Measurements from ENCODE around the gene SLC43A1.

DNA sequence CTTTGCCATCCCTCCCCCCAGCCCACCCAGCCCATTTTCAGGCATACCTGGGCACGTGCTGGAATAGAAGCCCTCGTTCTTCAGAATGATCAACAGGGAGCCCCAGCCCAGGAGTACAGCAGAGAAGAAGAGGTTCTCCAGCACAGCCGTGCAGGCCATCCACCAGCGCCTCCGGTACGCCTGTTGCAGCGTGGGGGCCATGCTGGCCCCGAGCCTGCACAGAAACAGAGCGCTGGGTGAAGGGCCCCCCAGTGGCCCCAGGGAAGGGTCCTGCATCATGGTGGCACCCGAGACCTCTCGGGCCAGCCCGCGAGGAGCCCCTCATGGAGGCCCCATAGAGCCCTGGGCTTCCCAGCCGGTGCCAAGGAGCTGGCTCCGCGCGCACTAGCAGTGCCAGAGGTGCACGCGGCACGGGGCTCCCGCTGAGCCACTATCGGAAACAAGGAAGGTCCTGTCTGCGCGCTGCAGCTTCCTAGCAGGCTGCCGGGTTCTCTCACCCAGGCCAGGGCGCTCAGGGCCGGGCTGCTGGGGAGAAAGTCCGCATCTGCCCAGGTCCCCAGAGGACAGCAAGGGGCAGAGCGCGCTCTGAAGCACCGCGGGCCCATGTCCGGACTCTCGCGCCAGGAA, 1.5 kb downstream of the SLC43A1 start:
- TF ChIP-seq, protein P1, sequence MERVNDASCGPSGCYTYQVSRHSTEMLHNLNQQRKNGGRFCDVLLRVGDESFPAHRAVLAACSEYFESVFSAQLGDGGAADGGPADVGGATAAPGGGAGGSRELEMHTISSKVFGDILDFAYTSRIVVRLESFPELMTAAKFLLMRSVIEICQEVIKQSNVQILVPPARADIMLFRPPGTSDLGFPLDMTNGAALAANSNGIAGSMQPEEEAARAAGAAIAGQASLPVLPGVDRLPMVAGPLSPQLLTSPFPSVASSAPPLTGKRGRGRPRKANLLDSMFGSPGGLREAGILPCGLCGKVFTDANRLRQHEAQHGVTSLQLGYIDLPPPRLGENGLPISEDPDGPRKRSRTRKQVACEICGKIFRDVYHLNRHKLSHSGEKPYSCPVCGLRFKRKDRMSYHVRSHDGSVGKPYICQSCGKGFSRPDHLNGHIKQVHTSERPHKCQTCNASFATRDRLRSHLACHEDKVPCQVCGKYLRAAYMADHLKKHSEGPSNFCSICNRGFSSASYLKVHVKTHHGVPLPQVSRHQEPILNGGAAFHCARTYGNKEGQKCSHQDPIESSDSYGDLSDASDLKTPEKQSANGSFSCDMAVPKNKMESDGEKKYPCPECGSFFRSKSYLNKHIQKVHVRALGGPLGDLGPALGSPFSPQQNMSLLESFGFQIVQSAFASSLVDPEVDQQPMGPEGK (CRISPR knock-in tag; IDR thresholded peaks at IDR 0.05; ENCODE audit: borderline replicate concordance), result no peak
- no peak for TF ChIP-seq GLIS3 (CRISPR knock-in tag; IDR thresholded peaks at IDR 0.05)
- TF ChIP-seq ZFP30 (CRISPR knock-in tag; IDR thresholded peaks at IDR 0.05), result no peak
- no peak for TF ChIP-seq TOX (CRISPR knock-in tag; IDR thresholded peaks at IDR 0.05; ENCODE audit: borderline replicate concordance)
- no peak for TF ChIP-seq ZFP3 (CRISPR knock-in tag; IDR thresholded peaks at IDR 0.05)
- no peak for TF ChIP-seq SNAI2 (CRISPR knock-in tag; IDR thresholded peaks at IDR 0.05)
